MM.1S (cell line): ENCODE measurements around the gene PRSS33.

ENCODE experiments used
- DNase-seq: peaks from one replicate; pipeline ENCODE4 v3.0.0-alpha.2; 2015
- H2AFZ ChIP-seq: fragments of 300-600 bp; sonication (generic); 2 replicates; pipeline ENCODE4 v1.6.0; 2016; ENCODE audit warnings: antibody characterized with exemption, low read length
- H3F3A ChIP-seq: fragments of 300-600 bp; sonication (generic); 2 replicates; pipeline ENCODE4 v1.6.1; 2016; ENCODE audit warnings: mild to moderate bottlenecking, antibody characterized with exemption, low read length, moderate library complexity, mixed read lengths; ENCODE audit not compliant: insufficient read depth
- H3K27ac ChIP-seq: fragments of 300-600 bp; sonication (generic); 2 replicates; pipeline ENCODE4 v1.5.1; 2016; ENCODE audit warnings: mild to moderate bottlenecking, low read length
- H3K27me3 ChIP-seq: fragments of 300-600 bp; sonication (generic); replicated peaks from 2 replicates; pipeline ENCODE4 v1.6.0; 2016; ENCODE audit warnings: low read length; ENCODE audit not compliant: insufficient read depth
- H3K36me3 ChIP-seq: fragments of 300-600 bp; sonication (generic); replicated peaks from 2 replicates; pipeline ENCODE4 v1.6.1; 2016; ENCODE audit warnings: mild to moderate bottlenecking, low read length, mixed read lengths; ENCODE audit not compliant: insufficient read depth
- H3K4me1 ChIP-seq: fragments of 300-600 bp; sonication (generic); 2 replicates; pipeline ENCODE4 v1.6.1; 2016; ENCODE audit warnings: low read length, mixed read lengths
- H3K4me2 ChIP-seq: fragments of 300-600 bp; sonication (generic); 2 replicates; pipeline ENCODE4 v1.6.0; 2016; ENCODE audit warnings: low read depth, low read length
- H3K4me3 ChIP-seq: fragments of 300-600 bp; sonication (generic); 2 replicates; pipeline ENCODE4 v1.5.1; 2016; ENCODE audit warnings: low read length, mixed read lengths
- H3K79me2 ChIP-seq: fragments of 300-600 bp; sonication (generic); 2 replicates; pipeline ENCODE4 v1.6.1; 2016; ENCODE audit warnings: mixed run types, low read length, mixed read lengths
- H3K9ac ChIP-seq: fragments of 300-600 bp; sonication (generic); 2 replicates; pipeline ENCODE4 v1.6.1; 2016; ENCODE audit warnings: low read length, mixed read lengths
- H3K9me2 ChIP-seq: fragments of 300-600 bp; sonication (generic); replicated peaks from 2 replicates; pipeline ENCODE4 v1.6.1; 2016; ENCODE audit warnings: mild to moderate bottlenecking, low read length, mixed read lengths; ENCODE audit not compliant: insufficient read depth
- H3K9me3 ChIP-seq: fragments of 300-600 bp; sonication (generic); replicated peaks from 2 replicates; pipeline ENCODE4 v1.6.1; 2016; ENCODE audit warnings: mild to moderate bottlenecking, low read length, mixed read lengths; ENCODE audit not compliant: insufficient read depth
- H4K20me1 ChIP-seq: fragments of 300-600 bp; sonication (generic); 2 replicates; pipeline ENCODE4 v1.6.1; 2016; ENCODE audit warnings: mild to moderate bottlenecking, low read length, moderate library complexity, mixed read lengths; ENCODE audit not compliant: insufficient read depth
- CTCF ChIP-seq: fragments of 300-600 bp; sonication (generic); IDR thresholded peaks from 2 replicates; pipeline ENCODE4 v1.5.1; 2016; ENCODE audit warnings: antibody characterized with exemption, low read length, mixed read lengths
- EZH2 ChIP-seq: fragments of 300-600 bp; sonication (generic); optimal IDR thresholded peaks from 2 replicates; pipeline ENCODE3; 2017; ENCODE audit warnings: low read depth, mild to moderate bottlenecking, antibody characterized with exemption, low read length, mixed read lengths
- EZH2phosphoT487 ChIP-seq: fragments of 300-600 bp; sonication (generic); IDR thresholded peaks from 2 replicates; pipeline ENCODE4 v1.6.1; 2018; ENCODE audit warnings: antibody characterized with exemption, low read length

PRSS33 gene

GRCh38 chr16:2761472-2761871, 25.9 kb downstream of the PRSS33 start:
- Histone ChIP-seq H2AFZ (no peak overlapping the region), H3K9ac (no peak overlapping the region), H3F3A (peaks cover under 1% of the 10 kb centered on the region), H3K4me3 (no peak overlapping the region), H3K9me3 (no peaks in the 10 kb centered on the region), H3K79me2 (peaks cover 100% of the 10 kb centered on the region), H3K4me1 (no peaks in the 10 kb centered on the region), H3K4me2 (no peak overlapping the region), H3K36me3 (peaks cover 98% of the 10 kb centered on the region), H4K20me1 (peaks cover 5% of the 10 kb centered on the region), H3K9me2 (no peaks in the 10 kb centered on the region), H3K27ac (no peak overlapping the region), H3K27me3 (no peaks in the 10 kb centered on the region)
- DNase-seq, result no peak
- no peak for TF ChIP-seq EZH2
- no peak for TF ChIP-seq EZH2phosphoT487
- TF ChIP-seq CTCF, result no peak

GRCh38 chr16:2757344-2757743, 30.0 kb downstream of the PRSS33 start:
- Histone ChIP-seq H4K20me1 (peaks cover 37% of the 10 kb centered on the region), H3K4me3 (no peak overlapping the region), H3K36me3 (peaks cover 63% of the 10 kb centered on the region), H3K9me3 (no peaks in the 10 kb centered on the region), H3K79me2 (peaks cover 95% of the 10 kb centered on the region), H3K9me2 (no peaks in the 10 kb centered on the region), H3K4me1 (peaks cover 14% of the 10 kb centered on the region; the same call in 1 of the 2 replicates), H3K9ac (no peak overlapping the region), H3K4me2 (no peak overlapping the region), H3K27me3 (no peaks in the 10 kb centered on the region), H2AFZ (no peak overlapping the region), H3K27ac (no peak overlapping the region), H3F3A (no peaks in the 10 kb centered on the region; the same call in 1 of the 2 replicates)
- no peak for DNase-seq
- TF ChIP-seq EZH2phosphoT487 (no peak), CTCF (no peak), EZH2 (no peak)

- Histone ChIP-seq H2AFZ (no peak overlapping the region), H3F3A (no peaks in the 10 kb centered on the region; the same call in 1 of the 2 replicates), H3K79me2 (peaks cover 91% of the 10 kb centered on the region), H3K4me1 (peaks cover 19% of the 10 kb centered on the region), H3K4me3 (no peak overlapping the region), H3K9me3 (no peaks in the 10 kb centered on the region), H3K9me2 (no peaks in the 10 kb centered on the region), H3K9ac (no peak overlapping the region), H3K27ac (no peak overlapping the region), H3K27me3 (no peaks in the 10 kb centered on the region), H4K20me1 (peaks cover 37% of the 10 kb centered on the region), H3K36me3 (peaks cover 54% of the 10 kb centered on the region), H3K4me2 (no peak overlapping the region)
- no peak for DNase-seq
- TF ChIP-seq EZH2 (no peak), CTCF (no peak), EZH2phosphoT487 (no peak)
Observed at GRCh38 chr16:2756288-2757015, 30.9 kb downstream of the PRSS33 start.
